Astrocyte of the spinal cord (primary cell): Measurements from ENCODE around the gene INO80E.

Source experiments
- DNase-seq: peaks from one replicate; pipeline ENCODE4 v3.0.0; 2011; ENCODE audit warnings: low read depth, low spot score
- H3K4me3 ChIP-seq: 2 replicates; pipeline ENCODE4 v1.5.1; 2011; ENCODE audit warnings: low read depth, mild to moderate bottlenecking, low read length, moderate library complexity
- in situ Hi-C: cut with HindIII; loops from 2 replicates; pipeline ENCODE4 v1.10.0; 2017; ENCODE audit warnings: low sequenced_read_pairs
- TF ChIP-seq, protein P1 (sequence below): IDR thresholded peaks from 2 replicates; pipeline ENCODE4 v1.5.1; 2012; ENCODE audit warnings: low read depth, mild to moderate bottlenecking, low read length, inconsistent platforms

INO80E gene

DNA sequence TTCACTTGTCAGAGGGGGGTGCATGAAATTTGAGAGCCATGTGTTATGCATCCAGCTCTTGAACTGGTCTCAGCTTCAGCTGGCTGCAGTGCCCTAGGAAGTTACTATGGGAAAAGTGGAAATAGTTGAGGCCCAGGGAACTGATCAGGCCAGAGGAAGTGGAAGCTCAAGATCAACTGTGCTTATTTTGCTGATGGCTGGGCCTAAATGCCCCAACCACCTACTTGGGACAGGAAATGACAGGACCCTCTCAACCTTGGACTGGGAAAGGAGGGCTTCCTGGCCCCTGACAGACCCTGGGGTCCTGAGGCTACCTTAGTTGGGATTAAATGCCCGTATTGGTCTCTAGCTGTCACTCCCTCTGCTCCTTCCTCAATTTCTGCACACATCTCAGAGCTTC, 23.5 kb upstream of the INO80E start:
- no peak for DNase-seq
- no peak overlapping the region for H3K4me3 ChIP-seq
- TF ChIP-seq, protein P1, sequence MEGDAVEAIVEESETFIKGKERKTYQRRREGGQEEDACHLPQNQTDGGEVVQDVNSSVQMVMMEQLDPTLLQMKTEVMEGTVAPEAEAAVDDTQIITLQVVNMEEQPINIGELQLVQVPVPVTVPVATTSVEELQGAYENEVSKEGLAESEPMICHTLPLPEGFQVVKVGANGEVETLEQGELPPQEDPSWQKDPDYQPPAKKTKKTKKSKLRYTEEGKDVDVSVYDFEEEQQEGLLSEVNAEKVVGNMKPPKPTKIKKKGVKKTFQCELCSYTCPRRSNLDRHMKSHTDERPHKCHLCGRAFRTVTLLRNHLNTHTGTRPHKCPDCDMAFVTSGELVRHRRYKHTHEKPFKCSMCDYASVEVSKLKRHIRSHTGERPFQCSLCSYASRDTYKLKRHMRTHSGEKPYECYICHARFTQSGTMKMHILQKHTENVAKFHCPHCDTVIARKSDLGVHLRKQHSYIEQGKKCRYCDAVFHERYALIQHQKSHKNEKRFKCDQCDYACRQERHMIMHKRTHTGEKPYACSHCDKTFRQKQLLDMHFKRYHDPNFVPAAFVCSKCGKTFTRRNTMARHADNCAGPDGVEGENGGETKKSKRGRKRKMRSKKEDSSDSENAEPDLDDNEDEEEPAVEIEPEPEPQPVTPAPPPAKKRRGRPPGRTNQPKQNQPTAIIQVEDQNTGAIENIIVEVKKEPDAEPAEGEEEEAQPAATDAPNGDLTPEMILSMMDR: no peak
- in situ Hi-C loops: no loop called here

GRCh38 chr16:29972992-29973383, 23.1 kb upstream of the INO80E start:
- TF ChIP-seq, protein P1: no peak
- in situ Hi-C loops: no loop called here
- DNase-seq: no peak
- no peak overlapping the region for H3K4me3 ChIP-seq

- DNase-seq: peak; percentile 100
- H3K4me3 ChIP-seq: peak within 1 kb of the TSS; percentile 93
- in situ Hi-C loops: no loop called here
- TF ChIP-seq, protein P1: no peak
Measured at GRCh38 chr16:29973384-29974246, 22.4 kb upstream of the INO80E start, which contains the start of gene TAOK2. Gene TAOK2 (plus strand): TSS chr16:29973868. CDS start chr16:29977773, 3,905 bp downstream.

- TF ChIP-seq, protein P1: no peak
- peak overlapping the region; percentile 93 for H3K4me3 ChIP-seq
- in situ Hi-C loops: no loop called here
- no peak for DNase-seq
Measured at GRCh38 chr16:29974291-29975133, 21.5 kb upstream of the INO80E start.

DNA sequence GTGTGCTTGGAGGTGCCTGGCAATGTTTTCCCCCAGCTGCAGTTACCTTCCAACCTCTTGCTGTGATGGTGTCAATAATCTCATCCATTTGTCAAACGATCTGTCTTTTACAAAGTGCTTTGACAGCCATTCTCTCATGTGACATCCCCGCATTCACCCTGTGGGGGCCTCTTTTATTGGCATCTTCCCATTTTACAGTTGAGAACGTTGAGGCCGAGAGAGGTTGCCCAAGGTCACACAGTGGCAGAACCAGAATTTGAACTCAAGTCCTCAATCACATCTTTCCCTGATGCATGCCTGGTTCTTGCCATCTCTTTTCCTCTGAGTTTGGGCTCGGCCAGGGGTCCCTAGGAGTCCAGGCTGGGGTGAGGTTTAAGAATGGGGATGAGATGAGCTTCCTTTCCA, 20.9 kb upstream of the INO80E start:
- no peak for DNase-seq
- in situ Hi-C loops: no loop called here
- peak overlapping the region; percentile 93 for H3K4me3 ChIP-seq
- TF ChIP-seq, protein P1: no peak

DNA sequence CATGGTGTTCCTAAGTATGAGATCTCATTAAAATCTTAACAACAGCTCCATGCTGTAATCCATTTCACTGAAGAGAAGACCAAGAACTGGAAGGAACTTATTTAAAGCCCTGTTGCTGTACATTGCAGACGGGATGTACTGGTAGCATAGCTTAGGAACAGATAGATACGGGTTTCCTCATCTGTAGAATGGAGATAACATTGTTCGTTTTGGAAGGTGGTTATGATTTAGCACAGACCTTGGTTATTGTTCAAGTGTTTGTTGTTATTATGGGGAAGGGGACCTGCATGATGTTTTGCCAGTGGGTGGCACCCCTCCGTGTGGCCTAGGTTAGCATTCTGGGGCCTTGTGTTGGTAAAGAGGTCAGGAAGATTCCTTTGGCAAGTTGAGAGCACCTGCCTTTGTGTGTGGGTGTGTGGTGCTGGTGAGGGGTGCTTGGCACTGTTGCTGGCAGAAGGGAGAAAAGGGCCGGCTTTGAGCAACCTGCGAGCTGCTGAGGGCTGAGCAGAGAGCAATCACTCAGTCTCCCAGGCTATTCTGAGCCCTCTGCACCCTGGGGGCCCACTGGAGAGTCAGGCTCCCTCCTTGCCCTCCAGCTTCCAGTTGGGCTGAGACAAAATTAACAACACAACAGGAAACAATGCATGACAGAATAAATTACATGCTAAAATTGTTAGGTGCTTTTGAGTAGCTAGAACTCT, 20.1 kb upstream of the INO80E start:
- H3K4me3 ChIP-seq: peak overlapping the region; percentile 93

More for the DNA sequence above, 20.1 kb upstream of the INO80E start:
- TF ChIP-seq, protein P1: no peak
- in situ Hi-C loops: no loop called here
- DNase-seq: no peak
